C4-2B (cell line): ENCODE results near the gene GLT1D1.

ENCODE experiments used
- H3K27ac ChIP-seq: fragments of 450-650 bp; 2 replicates; pipeline ENCODE4 v1.5.1; 2017
- ZFX ChIP-seq: fragments of 450-650 bp; IDR thresholded peaks from 2 replicates; pipeline ENCODE4 v1.6.1; 2017
- TF ChIP-seq, protein P1 (sequence below): fragments of 450-650 bp; conservative IDR thresholded peaks from 2 replicates; pipeline ENCODE4 v1.5.1; 2017; ENCODE audit warnings: mild to moderate bottlenecking

The GLT1D1 gene

DNA sequence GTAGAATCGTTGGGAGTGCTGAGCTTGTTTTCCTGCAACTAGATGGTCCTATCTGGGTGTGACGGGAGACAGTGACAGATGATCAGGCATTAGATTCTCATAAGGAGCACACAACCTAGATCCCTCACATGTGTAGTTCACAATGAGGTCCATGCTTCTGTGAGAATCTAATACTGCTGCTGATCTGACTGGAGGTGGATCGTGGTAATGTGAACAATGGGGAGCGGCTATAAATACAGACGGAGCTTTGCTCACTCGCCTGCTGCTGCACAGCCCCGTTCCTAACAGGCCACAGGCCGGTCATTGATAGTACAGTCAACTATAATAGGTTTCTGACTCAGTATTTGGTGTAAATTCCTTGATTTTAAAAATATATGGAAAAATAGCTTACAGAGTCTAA, 138.8 kb downstream of the GLT1D1 start:
- H3K27ac ChIP-seq: no peak overlapping the region
- no peak for TF ChIP-seq ZFX
- TF ChIP-seq, protein P1, sequence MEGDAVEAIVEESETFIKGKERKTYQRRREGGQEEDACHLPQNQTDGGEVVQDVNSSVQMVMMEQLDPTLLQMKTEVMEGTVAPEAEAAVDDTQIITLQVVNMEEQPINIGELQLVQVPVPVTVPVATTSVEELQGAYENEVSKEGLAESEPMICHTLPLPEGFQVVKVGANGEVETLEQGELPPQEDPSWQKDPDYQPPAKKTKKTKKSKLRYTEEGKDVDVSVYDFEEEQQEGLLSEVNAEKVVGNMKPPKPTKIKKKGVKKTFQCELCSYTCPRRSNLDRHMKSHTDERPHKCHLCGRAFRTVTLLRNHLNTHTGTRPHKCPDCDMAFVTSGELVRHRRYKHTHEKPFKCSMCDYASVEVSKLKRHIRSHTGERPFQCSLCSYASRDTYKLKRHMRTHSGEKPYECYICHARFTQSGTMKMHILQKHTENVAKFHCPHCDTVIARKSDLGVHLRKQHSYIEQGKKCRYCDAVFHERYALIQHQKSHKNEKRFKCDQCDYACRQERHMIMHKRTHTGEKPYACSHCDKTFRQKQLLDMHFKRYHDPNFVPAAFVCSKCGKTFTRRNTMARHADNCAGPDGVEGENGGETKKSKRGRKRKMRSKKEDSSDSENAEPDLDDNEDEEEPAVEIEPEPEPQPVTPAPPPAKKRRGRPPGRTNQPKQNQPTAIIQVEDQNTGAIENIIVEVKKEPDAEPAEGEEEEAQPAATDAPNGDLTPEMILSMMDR: no peak

DNA sequence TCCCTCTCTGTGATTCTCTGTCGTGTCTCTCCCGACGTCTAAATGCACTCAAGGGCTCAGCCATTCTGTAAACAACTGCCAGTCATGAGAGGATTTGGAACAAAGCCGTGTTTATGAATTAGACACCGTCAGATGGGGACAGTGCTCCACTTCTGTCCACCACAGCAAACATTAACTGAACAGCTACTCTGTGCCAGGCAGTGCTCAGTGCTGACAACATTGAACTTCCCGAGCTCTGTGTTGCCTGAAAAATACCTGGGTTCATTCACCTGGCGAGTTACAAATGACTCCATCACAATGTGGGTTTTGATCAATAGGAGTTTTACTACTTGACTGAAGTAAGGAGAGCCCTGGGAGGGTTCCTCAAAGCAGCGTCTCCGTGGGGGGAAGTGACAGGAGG, 139.3 kb downstream of the GLT1D1 start:
- no peak overlapping the region for H3K27ac ChIP-seq
- TF ChIP-seq, protein P1: no peak
- no peak for TF ChIP-seq ZFX

DNA sequence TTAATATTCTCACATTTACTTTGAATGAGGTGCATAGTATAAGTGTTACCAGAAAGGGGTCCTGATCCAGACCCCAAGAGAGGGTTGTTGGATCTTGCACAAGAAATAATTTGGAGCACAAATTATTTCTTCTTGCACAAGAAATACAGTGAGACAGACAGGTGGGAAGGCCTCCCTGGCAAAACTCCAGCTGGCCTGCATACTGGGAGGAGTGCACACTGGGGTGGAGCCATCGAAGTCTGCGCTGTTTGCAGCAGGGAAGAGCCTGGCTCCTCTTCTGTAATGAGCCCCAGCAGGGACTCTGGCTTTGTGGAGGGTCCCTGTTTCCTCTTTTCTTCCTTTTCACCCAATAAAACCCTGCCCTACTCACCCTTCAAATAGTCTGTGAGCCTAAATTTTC, 141.6 kb downstream of the GLT1D1 start:
- TF ChIP-seq, protein P1: no peak
- TF ChIP-seq ZFX: no peak
- no peak overlapping the region for H3K27ac ChIP-seq

DNA sequence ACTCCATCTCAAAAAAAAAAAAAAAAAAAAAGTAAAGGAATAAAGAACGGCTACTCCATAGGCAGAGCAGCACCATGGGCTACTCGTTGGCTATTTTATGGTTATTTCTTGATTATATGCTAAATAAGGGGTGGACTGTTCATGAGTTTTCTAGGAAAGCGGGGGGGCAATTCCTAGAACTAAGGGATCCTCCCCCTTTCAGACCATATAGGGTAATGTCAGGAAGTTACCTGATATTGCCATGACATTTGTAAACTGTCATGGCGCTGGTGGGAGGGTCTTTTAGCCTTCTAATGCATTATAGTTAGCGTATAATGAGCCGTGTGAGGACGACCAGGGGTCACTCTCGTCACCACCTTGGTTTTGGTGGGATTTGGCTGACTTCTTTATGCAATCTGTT, 142.3 kb downstream of the GLT1D1 start:
- H3K27ac ChIP-seq: no peak overlapping the region
- TF ChIP-seq ZFX: no peak
- TF ChIP-seq, protein P1: no peak

DNA sequence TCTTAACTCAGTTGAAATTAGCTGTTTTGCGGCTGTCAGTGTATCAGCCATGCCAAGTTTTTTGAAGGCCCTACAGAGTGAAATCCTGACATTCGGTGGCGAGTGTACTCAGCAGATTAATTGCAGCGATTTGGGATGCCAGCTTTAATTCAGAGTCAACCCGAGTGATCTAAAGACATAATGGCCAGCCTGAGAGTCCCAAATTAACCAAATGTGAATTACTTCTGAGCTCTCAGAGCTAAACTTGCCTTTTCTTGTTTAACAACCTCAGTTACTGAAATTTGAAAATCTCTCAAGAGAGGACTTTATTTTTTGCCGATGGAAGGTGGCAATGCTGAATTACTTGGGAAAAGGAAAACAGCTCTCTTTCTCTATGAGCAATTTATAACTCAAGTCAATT, 148.5 kb downstream of the GLT1D1 start:
- no peak overlapping the region for H3K27ac ChIP-seq
- TF ChIP-seq, protein P1: no peak
- no peak for TF ChIP-seq ZFX

DNA sequence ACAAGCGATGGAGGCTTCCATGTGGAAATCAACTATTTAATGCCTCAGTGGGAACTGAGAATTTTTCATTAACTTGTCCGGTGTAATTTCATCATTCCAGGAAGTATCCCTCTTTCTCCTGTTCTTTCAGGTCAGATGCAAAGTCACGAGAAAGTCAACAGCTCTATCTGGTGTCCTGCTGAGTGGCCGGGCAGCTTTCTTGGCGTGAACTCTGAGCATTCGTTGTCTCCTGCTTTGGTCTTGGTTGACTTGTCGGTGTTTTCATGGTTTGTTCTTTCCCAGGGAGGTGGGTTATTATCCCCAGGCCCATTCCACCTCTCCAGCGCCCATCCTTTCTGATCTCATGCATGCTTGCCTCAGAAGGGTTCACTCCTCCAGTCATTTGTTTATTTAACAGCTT, 149.1 kb downstream of the GLT1D1 start:
- no peak overlapping the region for H3K27ac ChIP-seq
- TF ChIP-seq, protein P1: no peak
- no peak for TF ChIP-seq ZFX

DNA sequence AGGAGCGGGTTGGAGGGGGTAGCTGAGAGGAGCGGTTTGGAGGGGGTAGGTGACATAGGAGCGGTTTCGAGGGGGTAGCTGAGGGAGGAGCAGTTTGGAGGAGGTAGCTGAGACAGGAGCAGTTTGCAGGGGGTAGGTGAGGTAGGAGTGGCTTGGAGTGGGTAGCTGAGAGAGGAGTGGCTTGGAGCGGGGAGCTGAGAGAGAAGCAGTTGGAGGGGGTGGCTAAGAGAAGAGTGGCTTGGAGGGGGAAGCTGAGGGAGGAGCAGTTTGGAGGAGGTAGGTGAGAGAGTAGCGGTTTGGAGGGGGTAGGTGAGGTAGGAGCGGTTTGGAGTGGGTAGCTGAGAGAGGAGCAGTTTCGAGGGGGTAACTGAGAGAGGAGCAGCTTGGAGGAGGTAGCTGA, 152.1 kb downstream of the GLT1D1 start:
- TF ChIP-seq, protein P1: no peak
- no peak for TF ChIP-seq ZFX
- no peak overlapping the region for H3K27ac ChIP-seq
